GM12878 (cell line): ENCODE data around the gene C3orf20. TPM values are rescaled to one million over a fixed set of nuclear protein-coding genes. Genes with fewer than 3 reads are reported as not detected.

Experiments
- ATAC-seq: fragments of 200-7000 bp; cut with Tn5 transposase; 3 replicates; pipeline ENCODE4 v1.9.1; 2020; ENCODE audit warnings: mild to moderate bottlenecking, moderate library complexity
- BruUV-seq: library from RNA; stranded (reverse); fragments of 400-500 nt; replicated peaks from 2 replicates; lab custom pipeline; 2021; lab: Mats Ljungman, UMichigan
- CTCF ChIA-PET: fragments of 300-600 bp; sonication (Branson Sonifier 250); formaldehyde crosslinking; extraction: SDS; loops from one replicate; lab custom pipeline; 2021; ENCODE audit warnings: inconsistent platforms; lab: Yijun Ruan, JAX
- POLR2A ChIA-PET: fragments of 350-600 bp; formaldehyde crosslinking; extraction: SDS; loops from one replicate; lab custom pipeline; 2021; ENCODE audit warnings: inconsistent platforms; lab: Charles Lee
- RAD21 ChIA-PET: fragments of 300-600 bp; sonication (Branson Sonifier 250); formaldehyde crosslinking; loops from one replicate; lab custom pipeline; 2023; ENCODE audit warnings: antibody characterized with exemption; ENCODE audit not compliant: unreplicated experiment; lab: Charles Lee
- SMC1A ChIA-PET: fragments of 300-600 bp; sonication (Branson Sonifier 250); formaldehyde crosslinking; loops from one replicate; lab custom pipeline; 2023; ENCODE audit not compliant: unreplicated experiment, uncharacterized antibody; lab: Charles Lee
- DNase-seq: peaks from one replicate; pipeline ENCODE4 v3.0.0-alpha.2; 2011; ENCODE audit warnings: low read depth, low spot score
- FAIRE-seq: peaks from 3 replicates; lab custom pipeline; 2011; peaks lifted over from hg19 to GRCh38; lab: Jason Lieb, UNC
- H2AFZ ChIP-seq: 2 replicates; pipeline ENCODE4 v1.6.0; 2011; ENCODE audit warnings: low read depth, low read length, control low read depth; ENCODE audit not compliant: control insufficient read depth
- H3K27ac ChIP-seq: 2 replicates; pipeline ENCODE4 v1.5.1; 2011; ENCODE audit warnings: control low read depth; ENCODE audit not compliant: control insufficient read depth, insufficient read depth
- H3K27me3 ChIP-seq, 2 experiments: replicated peaks in 1 of 2; 2 replicates each; pipeline versions ENCODE4 v1.6.0 to v1.6.1; 2011; ENCODE audit warnings: low read length in 1 of 2; ENCODE audit not compliant: control insufficient read depth in 2 of 2, insufficient read depth in 2 of 2
- H3K36me3 ChIP-seq, 2 experiments: 2 replicates each; pipeline ENCODE4 v1.5.1; 2011; ENCODE audit warnings: low read length in 1 of 2; ENCODE audit not compliant: control insufficient read depth in 2 of 2, insufficient read depth in 2 of 2
- H3K4me1 ChIP-seq: 2 replicates; pipeline ENCODE4 v1.6.1; 2011; ENCODE audit warnings: mild to moderate bottlenecking, low read length, moderate library complexity, mixed read lengths; ENCODE audit not compliant: control insufficient read depth, insufficient read depth
- H3K4me2 ChIP-seq: 2 replicates; pipeline ENCODE4 v1.6.0; 2011; ENCODE audit warnings: control low read depth; ENCODE audit not compliant: control insufficient read depth, insufficient read depth
- H3K4me3 ChIP-seq: fragments of 200-600 bp; sonication (generic); 2 replicates; pipeline ENCODE4 v1.5.1; 2016
- H3K79me2 ChIP-seq: 2 replicates; pipeline ENCODE4 v1.6.0; 2011; ENCODE audit warnings: low read length; ENCODE audit not compliant: control insufficient read depth, insufficient read depth
- H3K9ac ChIP-seq: 2 replicates; pipeline ENCODE4 v1.8.0; 2011; ENCODE audit warnings: low read length, control low read depth, mixed read lengths; ENCODE audit not compliant: control insufficient read depth, insufficient read depth
- H3K9me3 ChIP-seq: replicated peaks from 3 replicates; pipeline ENCODE4 v1.5.1; 2011; ENCODE audit warnings: mild to moderate bottlenecking, low read length; ENCODE audit not compliant: control insufficient read depth, insufficient read depth
- H4K20me1 ChIP-seq: 2 replicates; pipeline ENCODE4 v1.6.0; 2011; ENCODE audit not compliant: control insufficient read depth, insufficient read depth
- CBFB ChIP-seq: IDR thresholded peaks from 2 replicates; pipeline ENCODE4 v1.6.1; 2016; ENCODE audit warnings: antibody characterized with exemption, low read depth
- CREB1 ChIP-seq: IDR thresholded peaks from 2 replicates; pipeline ENCODE4 v1.6.1; 2012; ENCODE audit warnings: low read depth, mild to moderate bottlenecking, inconsistent platforms
- CREM ChIP-seq: IDR thresholded peaks from 2 replicates; pipeline ENCODE4 v1.6.1; 2014; ENCODE audit warnings: antibody characterized with exemption, low read depth
- EP300 ChIP-seq, 2 experiments: fragments of 150-350 bp in 1 of 2; IDR thresholded peaks; 2 replicates each; pipeline ENCODE4 v1.6.1; 2011 to 2012; ENCODE audit warnings: low read depth in 2 of 2, low read length in 2 of 2, borderline replicate concordance in 1 of 2, improper control_type of control experiment in 1 of 2, inconsistent platforms in 1 of 2; ENCODE audit not compliant: control insufficient read depth in 1 of 2
- FOS ChIP-seq: IDR thresholded peaks from 3 replicates; pipeline ENCODE4 v1.6.1; 2011; ENCODE audit warnings: borderline replicate concordance; ENCODE audit not compliant: insufficient read length; ENCODE audit errors: extremely low read depth
- NR2F1 ChIP-seq: fragments of 450-650 bp; conservative IDR thresholded peaks from 2 replicates; pipeline ENCODE4 v1.6.1; 2017; ENCODE audit warnings: mild to moderate bottlenecking
- PAX8 ChIP-seq: fragments of 450-650 bp; IDR thresholded peaks from 2 replicates; pipeline ENCODE4 v1.6.1; 2017; ENCODE audit warnings: mild to moderate bottlenecking, moderate library complexity
- WGBS: methylation state at CpG from one replicate; pipeline ENCODE4 v1.1.6; 2016; ENCODE audit warnings: low lambda C conversion rate; ENCODE audit not compliant: insufficient replicate concordance, insufficient coverage; ENCODE audit errors: missing lambda C conversion rate; 5-methylcytosine and 5-hydroxymethylcytosine counted together
- in situ Hi-C: fragments of 300-500 bp; cut with MboI; formaldehyde crosslinking; loops from 9 replicates; pipeline ENCODE4 v1.14.3; 2018; ENCODE audit warnings: mixed read lengths
- intact Hi-C: fragments of 100-400 bp; cut with micrococcal nuclease; formaldehyde crosslinking; loops from one replicate; pipeline ENCODE4 v1.14.2; 2022; ENCODE audit not compliant: unreplicated experiment
- polyA plus RNA-seq, 11 experiments: library from polyadenylated mRNA; depleted of rRNA in 4 of 11; unstranded in 6 of 11; stranded (reverse) in 5 of 11; fragments of >200 nt; fragmentation: Nextera tagmentation in 4 of 11; fragmentation: Illumina TruSeq in 1 of 11; extraction: Ambion mirVana in 4 of 11; extraction: Trizol in 1 of 11; gene quantifications; 1 replicate in 1 of 11; 2 replicates in 10 of 11; pipeline versions ENCODE4 v1.2.1 to v1.2.3, GENCODE V29; 2011 to 2016; ENCODE audit warnings: inconsistent platforms in 2 of 11, missing spikeins in 2 of 11, low read depth in 1 of 11
- total RNA-seq, 4 experiments: library from RNA; depleted of rRNA in 3 of 4; stranded (reverse); fragments of >200 nt in 3 of 4; fragmentation: Illumina TruSeq in 1 of 4; extraction: Trizol in 1 of 4; gene quantifications; 2 replicates each; pipeline versions ENCODE4 v1.2.1 to v1.2.3, GENCODE V29; 2013 to 2021
- TF ChIP-seq, protein P1 (sequence below): fragments of 450-650 bp; IDR thresholded peaks from 2 replicates; pipeline ENCODE4 v1.6.1; 2017; ENCODE audit warnings: mild to moderate bottlenecking, moderate library complexity

The C3orf20 gene
- total and polyA plus RNA-seq, 10 of the 15 experiments (the other 5 are each of a cell fraction or from before 2014, with no cell fraction given) = 0.05 to 2.9 (median 1.0) TPM

DNA sequence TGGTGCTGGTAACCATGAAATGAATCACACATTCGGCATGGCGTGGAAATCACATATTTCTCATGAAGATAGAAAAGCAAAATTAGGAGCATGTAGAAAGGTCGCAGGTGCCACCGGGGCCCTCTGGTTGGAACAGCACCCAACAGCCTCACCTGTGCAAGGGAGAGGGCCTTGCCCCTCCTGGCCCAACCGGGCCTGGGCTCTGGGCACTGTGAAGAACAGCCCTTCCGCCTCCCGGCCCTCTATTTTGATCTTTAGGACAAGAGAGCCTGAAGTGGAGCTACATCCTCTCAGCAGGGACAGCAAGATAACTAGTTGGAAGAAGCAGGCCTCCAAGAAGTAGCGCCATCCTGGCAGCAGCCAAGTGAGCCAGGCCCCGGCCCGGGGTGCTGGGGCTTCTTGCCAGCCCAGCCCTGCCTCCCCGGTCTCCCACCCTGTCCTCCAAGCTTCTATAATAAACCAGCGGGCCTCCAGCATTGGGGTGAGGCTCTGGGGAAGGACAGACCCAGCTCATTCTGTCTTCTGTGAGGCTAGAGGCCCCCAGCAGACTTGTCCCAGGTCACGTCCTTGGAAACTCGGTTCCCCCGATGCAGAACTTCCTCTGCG is 97.7 kb downstream of the C3orf20 start:
- Histone ChIP-seq H4K20me1 (no peaks in the 10 kb centered on the region), H3K4me3 (no peak overlapping the region), H3K9ac (no peak overlapping the region), H3K79me2 (no peaks in the 10 kb centered on the region), H3K4me1 (no peaks in the 10 kb centered on the region), H3K36me3 (no peaks in the 10 kb centered on the region), H3K27me3 (no peaks in the 10 kb centered on the region), H3K27ac (no peak overlapping the region), H2AFZ (no peak overlapping the region), H3K4me2 (no peak overlapping the region), H3K9me3 (no peaks in the 10 kb centered on the region)
- SMC1A ChIA-PET = interaction anchor here (0.6 to 1.0 kb wide), 3 partner anchors 10 to 143 kb away, joined by 3 to 4 read pairs (median 3); no protein-coding TSS in a partner anchor
- no peak for ATAC-seq
- intact Hi-C loops = no loop called here
- FAIRE-seq = no peak
- DNase-seq = no peak
- CTCF ChIA-PET = interaction anchor here (0.7 to 1.8 kb wide), 3 partner anchors 27 to 104 kb away, joined by 3 to 5 read pairs (median 3); no protein-coding TSS in a partner anchor
- TF ChIP-seq CREM (no peak), EP300 (IDR thresholded peaks at IDR 0.05; ENCODE audit: borderline replicate concordance in 1 of 2, control insufficient read depth in 1 of 2, low read depth in 2 of 2, low read length in 2 of 2) (no peak), NR2F1 (no peak), CREB1 (no peak), FOS (no peak), CBFB (no peak), PAX8 (no peak)
- TF ChIP-seq, protein P1, sequence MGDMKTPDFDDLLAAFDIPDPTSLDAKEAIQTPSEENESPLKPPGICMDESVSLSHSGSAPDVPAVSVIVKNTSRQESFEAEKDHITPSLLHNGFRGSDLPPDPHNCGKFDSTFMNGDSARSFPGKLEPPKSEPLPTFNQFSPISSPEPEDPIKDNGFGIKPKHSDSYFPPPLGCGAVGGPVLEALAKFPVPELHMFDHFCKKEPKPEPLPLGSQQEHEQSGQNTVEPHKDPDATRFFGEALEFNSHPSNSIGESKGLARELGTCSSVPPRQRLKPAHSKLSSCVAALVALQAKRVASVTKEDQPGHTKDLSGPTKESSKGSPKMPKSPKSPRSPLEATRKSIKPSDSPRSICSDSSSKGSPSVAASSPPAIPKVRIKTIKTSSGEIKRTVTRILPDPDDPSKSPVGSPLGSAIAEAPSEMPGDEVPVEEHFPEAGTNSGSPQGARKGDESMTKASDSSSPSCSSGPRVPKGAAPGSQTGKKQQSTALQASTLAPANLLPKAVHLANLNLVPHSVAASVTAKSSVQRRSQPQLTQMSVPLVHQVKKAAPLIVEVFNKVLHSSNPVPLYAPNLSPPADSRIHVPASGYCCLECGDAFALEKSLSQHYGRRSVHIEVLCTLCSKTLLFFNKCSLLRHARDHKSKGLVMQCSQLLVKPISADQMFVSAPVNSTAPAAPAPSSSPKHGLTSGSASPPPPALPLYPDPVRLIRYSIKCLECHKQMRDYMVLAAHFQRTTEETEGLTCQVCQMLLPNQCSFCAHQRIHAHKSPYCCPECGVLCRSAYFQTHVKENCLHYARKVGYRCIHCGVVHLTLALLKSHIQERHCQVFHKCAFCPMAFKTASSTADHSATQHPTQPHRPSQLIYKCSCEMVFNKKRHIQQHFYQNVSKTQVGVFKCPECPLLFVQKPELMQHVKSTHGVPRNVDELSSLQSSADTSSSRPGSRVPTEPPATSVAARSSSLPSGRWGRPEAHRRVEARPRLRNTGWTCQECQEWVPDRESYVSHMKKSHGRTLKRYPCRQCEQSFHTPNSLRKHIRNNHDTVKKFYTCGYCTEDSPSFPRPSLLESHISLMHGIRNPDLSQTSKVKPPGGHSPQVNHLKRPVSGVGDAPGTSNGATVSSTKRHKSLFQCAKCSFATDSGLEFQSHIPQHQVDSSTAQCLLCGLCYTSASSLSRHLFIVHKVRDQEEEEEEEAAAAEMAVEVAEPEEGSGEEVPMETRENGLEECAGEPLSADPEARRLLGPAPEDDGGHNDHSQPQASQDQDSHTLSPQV = no peak
- POLR2A ChIA-PET = no interaction called here
- RAD21 ChIA-PET = interaction anchor here (1.4 kb wide), 1 partner anchor 9 kb away, joined by 4 read pairs; no protein-coding TSS in a partner anchor
- in situ Hi-C loops = no loop called here
- WGBS = 50% methylated on average over 16 of the region's 16 CpGs
- BruUV-seq = no TSS peak
